Neural cell (in vitro differentiated cells): ENCODE results near the gene DNAJC18.

Experiments
- POLR2AphosphoS5 ChIP-seq: IDR thresholded peaks from 2 replicates; pipeline ENCODE4 v1.6.1; 2012
- RAD21 ChIP-seq: fragments of 450-650 bp; conservative IDR thresholded peaks from 2 replicates; pipeline ENCODE4 v1.6.1; 2014; ENCODE audit warnings: antibody characterized with exemption, mild to moderate bottlenecking, moderate library complexity

GRCh38 chr5:139403787-139404483, 35.4 kb downstream of the DNAJC18 start, which contains the start of gene SPATA24:
- peak; percentile 68 for TF ChIP-seq POLR2AphosphoS5
- TF ChIP-seq RAD21: no peak
